HuH-7.5 (cell line): ENCODE measurements around the gene QRICH1.

Source experiments
- DNase-seq: peaks from one replicate; pipeline ENCODE4 v3.0.0; 2011; ENCODE audit warnings: low spot score

Gene QRICH1

GRCh38 chr3:49093853-49094767, at the start of gene QRICH1:
Gene QRICH1, minus strand, starts transcription at chr3:49094071. Its CDS starts 17,054 bp downstream, at chr3:49077017.
- peak; percentile 94 for DNase-seq

- no peak for DNase-seq
Observed at GRCh38 chr3:49140080-49140479, 46.2 kb upstream of the QRICH1 start.

GRCh38 chr3:49135499-49135898, 41.6 kb upstream of the QRICH1 start:
- no peak for DNase-seq

- no peak for DNase-seq
Observed at GRCh38 chr3:49134471-49135265, 40.8 kb upstream of the QRICH1 start.

GRCh38 chr3:49133226-49133951, 39.5 kb upstream of the QRICH1 start:
- peak; percentile 96 for DNase-seq

- peak; percentile 90 for DNase-seq
Observed at GRCh38 chr3:49132437-49133225, 38.8 kb upstream of the QRICH1 start, which contains the start of gene LAMB2. Gene LAMB2, minus strand, starts transcription at chr3:49133050. Its CDS starts 183 bp downstream, at chr3:49132867.

- DNase-seq: no peak
Observed at GRCh38 chr3:49132073-49132436, 38.2 kb upstream of the QRICH1 start.

GRCh38 chr3:49131576-49131975, 37.7 kb upstream of the QRICH1 start:
- DNase-seq: no peak

- DNase-seq: no peak
Observed at GRCh38 chr3:49131040-49131439, 37.2 kb upstream of the QRICH1 start.

- DNase-seq: no peak
Observed at GRCh38 chr3:49124991-49125670, 31.3 kb upstream of the QRICH1 start.

- no peak for DNase-seq
Observed at GRCh38 chr3:49124203-49124602, 30.3 kb upstream of the QRICH1 start.

- DNase-seq: no peak
Observed at GRCh38 chr3:49123687-49124086, 29.8 kb upstream of the QRICH1 start.

- no peak for DNase-seq
Observed at GRCh38 chr3:49122886-49123545, 29.1 kb upstream of the QRICH1 start.

- DNase-seq: no peak
Observed at GRCh38 chr3:49122451-49122850, 28.6 kb upstream of the QRICH1 start.

- no peak for DNase-seq
Observed at GRCh38 chr3:49122022-49122421, 28.2 kb upstream of the QRICH1 start.

GRCh38 chr3:49121132-49121736, 27.4 kb upstream of the QRICH1 start:
- no peak for DNase-seq

- peak; percentile 98 for DNase-seq
Observed at GRCh38 chr3:49120438-49121131, 26.7 kb upstream of the QRICH1 start, which contains the start of gene USP19. Gene USP19, minus strand, starts transcription at chr3:49120823. Its CDS starts 1,678 bp downstream, at chr3:49119145.

- no peak for DNase-seq
Observed at GRCh38 chr3:49120096-49120437, 26.2 kb upstream of the QRICH1 start.

GRCh38 chr3:49119439-49119838, 25.6 kb upstream of the QRICH1 start:
- no peak for DNase-seq
